VCaP (cell line): ENCODE data around the gene ZNF691.
"Not testable (repeated sequence)": the region's sequence is repeated elsewhere in the genome, so short reads cannot be mapped to it uniquely, and the experiment has no call there.

Experiments used
- H3K27ac ChIP-seq: fragments of 450-650 bp; 2 replicates; pipeline ENCODE4 v1.5.1; 2017
- CTCF ChIP-seq: fragments of 450-650 bp; conservative IDR thresholded peaks from 2 replicates; pipeline ENCODE4 v1.5.1; 2017; ENCODE audit warnings: mild to moderate bottlenecking, moderate library complexity

ZNF691 gene

GRCh38 chr1:42888013-42888633, 41.7 kb downstream of the ZNF691 start:
- no peak overlapping the region for H3K27ac ChIP-seq
- no peak for TF ChIP-seq CTCF

GRCh38 chr1:42889264-42889663, 42.9 kb downstream of the ZNF691 start:
- TF ChIP-seq CTCF, result no peak
- no peak overlapping the region for H3K27ac ChIP-seq

- no peak overlapping the region for H3K27ac ChIP-seq
- no peak for TF ChIP-seq CTCF
These were observed 45.2 kb downstream of the ZNF691 start for GRCh38 chr1:42891465-42892138.

GRCh38 chr1:42899960-42900359, 53.5 kb downstream of the ZNF691 start:
- not testable (repeated sequence) for H3K27ac ChIP-seq
